Activated CD4-positive, alpha-beta T cell treated with anti-CD3 and anti-CD28 coated beads for 36 hours (primary cell): Measurements from ENCODE around the gene VILL. TPM values are rescaled to one million over a fixed set of nuclear protein-coding genes. Genes with fewer than 3 reads are reported as not detected.

Experiments used
- ATAC-seq: fragments of 200-7000 bp; cut with Tn5 transposase; one replicate; pipeline ENCODE4 v1.10.0; 2021; ENCODE audit warnings: mild to moderate bottlenecking, moderate library complexity
- CTCF ChIA-PET: fragments of 350-600 bp; sonication (Branson Sonifier 250); formaldehyde crosslinking; loops from one replicate; lab custom pipeline; 2021; ENCODE audit warnings: antibody characterized with exemption; lab: Charles Lee
- POLR2A ChIA-PET: fragments of 350-600 bp; sonication (Branson Sonifier 250); formaldehyde crosslinking; loops from one replicate; lab custom pipeline; 2021; ENCODE audit warnings: antibody characterized with exemption, inconsistent platforms; lab: Charles Lee
- DNase-seq: peaks from one replicate; pipeline ENCODE4 v3.0.0-alpha.2; 2020
- H3K27ac Mint-ChIP-seq: one replicate; pipeline ENCODE4 v1.8.0; 2021; ENCODE audit warnings: mixed read lengths
- H3K27me3 Mint-ChIP-seq: one replicate; pipeline ENCODE4 v1.8.0; 2021; ENCODE audit warnings: mixed read lengths
- H3K36me3 Mint-ChIP-seq: one replicate; pipeline ENCODE4 v1.8.0; 2021; ENCODE audit warnings: low read depth, mixed read lengths
- H3K4me1 Mint-ChIP-seq: one replicate; pipeline ENCODE4 v1.8.0; 2021; ENCODE audit warnings: mixed read lengths
- H3K4me3 Mint-ChIP-seq: one replicate; pipeline ENCODE4 v1.8.0; 2021; ENCODE audit warnings: mild to moderate bottlenecking, moderate library complexity, mixed read lengths
- H3K9me3 Mint-ChIP-seq: one replicate; pipeline ENCODE4 v1.8.0; 2021; ENCODE audit warnings: low read depth, mixed read lengths
- intact Hi-C, 2 experiments: fragments of 100-400 bp; cut with DNase I in 1 of 2; cut with micrococcal nuclease in 1 of 2; formaldehyde crosslinking; loops; one replicate each; pipeline versions ENCODE4 v1.14.2 to v1.15.1; 2022 to 2024; cut with DNase I, micrococcal nuclease
- total RNA-seq, 2 experiments: library from RNA; stranded (reverse); gene quantifications; one replicate each; pipeline ENCODE4 v1.2.3, GENCODE V29; 2021

VILL gene
- total RNA-seq, 2 experiments from 2014 or later: 9.2 to 12.1 TPM

- Mint-ChIP-seq H3K4me3 (no peak overlapping the region), H3K36me3 (no peaks in the 10 kb centered on the region), H3K4me1 (peaks cover 2% of the 10 kb centered on the region), H3K9me3 (no peaks in the 10 kb centered on the region), H3K27me3 (no peaks in the 10 kb centered on the region), H3K27ac (no peak overlapping the region)
- peak; percentile 83 for DNase-seq
- ChIA-PET CTCF (interaction anchor here (0.6 to 4.0 kb wide), 33 partner anchors 10 to 678 kb away, joined by 3 to 18 read pairs (median 3); partner anchors contain the start of gene XYLB), POLR2A (no interaction called here)
- intact Hi-C loops: loop anchor here in 1 of 2 experiments (1.0 to 5.0 kb wide), 4 partner anchors 23 to 683 kb away; no protein-coding TSS in a partner anchor
- ATAC-seq: peak; percentile 98
These were observed 16.2 kb upstream of the VILL start for GRCh38 chr3:37974121-37975083.

- H3K27ac Mint-ChIP-seq: no peak overlapping the region
- H3K27me3 Mint-ChIP-seq: no peaks in the 10 kb centered on the region
- POLR2A ChIA-PET: no interaction called here
- H3K9me3 Mint-ChIP-seq: no peaks in the 10 kb centered on the region
- intact Hi-C loops: loop anchor here in 1 of 2 experiments (5.0 kb wide), 1 partner anchor 122 kb away; no protein-coding TSS in a partner anchor
- DNase-seq (no peak), ATAC-seq (no peak)
- no peak overlapping the region for H3K4me3 Mint-ChIP-seq
- peaks cover under 1% of the 10 kb centered on the region for H3K4me1 Mint-ChIP-seq
- no peaks in the 10 kb centered on the region for H3K36me3 Mint-ChIP-seq
- CTCF ChIA-PET: interaction anchor here (1.0 to 2.4 kb wide), 8 partner anchors 12 to 367 kb away, joined by 3 to 16 read pairs (median 4); partner anchors contain the start of gene XYLB
These were observed 10.8 kb upstream of the VILL start for GRCh38 chr3:37979541-37980461.

- intact Hi-C loops: loop anchor here in 1 of 2 experiments (5.0 kb wide), 1 partner anchor 122 kb away; no protein-coding TSS in a partner anchor
- POLR2A ChIA-PET: no interaction called here
- no peaks in the 10 kb centered on the region for H3K36me3 Mint-ChIP-seq
- H3K4me1 Mint-ChIP-seq: no peaks in the 10 kb centered on the region
- ATAC-seq: no peak
- H3K9me3 Mint-ChIP-seq: no peaks in the 10 kb centered on the region
- no peak for DNase-seq
- no peak overlapping the region for H3K27ac Mint-ChIP-seq
- no peak overlapping the region for H3K4me3 Mint-ChIP-seq
- CTCF ChIA-PET: interaction anchor here (1.0 to 2.4 kb wide), 6 partner anchors 13 to 125 kb away, joined by 3 to 16 read pairs (median 4); no protein-coding TSS in a partner anchor
- H3K27me3 Mint-ChIP-seq: no peaks in the 10 kb centered on the region
These were observed 9.9 kb upstream of the VILL start for GRCh38 chr3:37980462-37981347.

GRCh38 chr3:37981348-37981664 is 9.3 kb upstream of the VILL start:
- ATAC-seq: no peak
- DNase-seq: no peak
- ChIA-PET POLR2A (no interaction called here), CTCF (interaction anchor here (1.0 to 2.4 kb wide), 3 partner anchors 14 to 125 kb away, joined by 3 to 9 read pairs (median 5); no protein-coding TSS in a partner anchor)
- Mint-ChIP-seq H3K4me1 (no peaks in the 10 kb centered on the region), H3K9me3 (no peaks in the 10 kb centered on the region), H3K36me3 (no peaks in the 10 kb centered on the region), H3K4me3 (no peak overlapping the region), H3K27me3 (no peaks in the 10 kb centered on the region), H3K27ac (no peak overlapping the region)
- intact Hi-C loops: loop anchor here in 1 of 2 experiments (5.0 kb wide), 1 partner anchor 121 kb away; no protein-coding TSS in a partner anchor

GRCh38 chr3:37982331-37982730 is 8.3 kb upstream of the VILL start:
- Mint-ChIP-seq H3K36me3 (no peaks in the 10 kb centered on the region), H3K27me3 (no peaks in the 10 kb centered on the region), H3K27ac (no peak overlapping the region), H3K4me1 (no peaks in the 10 kb centered on the region), H3K4me3 (no peak overlapping the region), H3K9me3 (no peaks in the 10 kb centered on the region)
- intact Hi-C loops: loop anchor here in 1 of 2 experiments (5.0 kb wide), 1 partner anchor 120 kb away; no protein-coding TSS in a partner anchor
- ChIA-PET POLR2A (no interaction called here), CTCF (interaction anchor here (1.2 kb wide), 1 partner anchor 15 kb away, joined by 5 read pairs; no protein-coding TSS in a partner anchor)
- DNase-seq (no peak), ATAC-seq (no peak)

GRCh38 chr3:37984051-37984450 is 6.5 kb upstream of the VILL start:
- POLR2A ChIA-PET: no interaction called here
- ATAC-seq: no peak
- no peak overlapping the region for H3K27ac Mint-ChIP-seq

GRCh38 chr3:37984596-37984995 is 6.0 kb upstream of the VILL start:
- Mint-ChIP-seq H3K4me1 (peaks cover 3% of the 10 kb centered on the region), H3K27me3 (no peaks in the 10 kb centered on the region), H3K36me3 (no peaks in the 10 kb centered on the region), H3K27ac (no peak overlapping the region), H3K9me3 (no peaks in the 10 kb centered on the region), H3K4me3 (no peak overlapping the region)
- ChIA-PET CTCF (interaction anchor here (1.3 to 3.6 kb wide), 3 partner anchors 8 to 12 kb away, joined by 3 to 16 read pairs (median 3); no protein-coding TSS in a partner anchor), POLR2A (no interaction called here)
- intact Hi-C loops: loop anchor here in 1 of 2 experiments (5.0 kb wide), 1 partner anchor 118 kb away; no protein-coding TSS in a partner anchor
- no peak for ATAC-seq
- no peak for DNase-seq

More at GRCh38 chr3:37984051-37984450, 6.5 kb upstream of the VILL start:
- DNase-seq: no peak
- CTCF ChIA-PET: interaction anchor here (0.9 to 3.6 kb wide), 4 partner anchors 9 to 19 kb away, joined by 3 to 16 read pairs (median 3); no protein-coding TSS in a partner anchor
- H3K36me3 Mint-ChIP-seq: no peaks in the 10 kb centered on the region
- no peaks in the 10 kb centered on the region for H3K9me3 Mint-ChIP-seq
- H3K4me3 Mint-ChIP-seq: no peak overlapping the region
- intact Hi-C loops: loop anchor here in 1 of 2 experiments (5.0 kb wide), 1 partner anchor 118 kb away; no protein-coding TSS in a partner anchor
- H3K27me3 Mint-ChIP-seq: no peaks in the 10 kb centered on the region
- H3K4me1 Mint-ChIP-seq: peaks cover 3% of the 10 kb centered on the region

GRCh38 chr3:37985637-37986320 is 4.8 kb upstream of the VILL start:
- ChIA-PET POLR2A (no interaction called here), CTCF (interaction anchor here (1.0 to 3.6 kb wide), 3 partner anchors 9 to 12 kb away, joined by 3 to 16 read pairs (median 5); no protein-coding TSS in a partner anchor)
- ATAC-seq: no peak
- Mint-ChIP-seq H3K27me3 (no peaks in the 10 kb centered on the region), H3K4me1 (peaks cover 3% of the 10 kb centered on the region), H3K4me3 (no peak overlapping the region), H3K27ac (no peak overlapping the region), H3K9me3 (no peaks in the 10 kb centered on the region), H3K36me3 (no peaks in the 10 kb centered on the region)
- DNase-seq: no peak
- intact Hi-C loops: no loop called here

- ChIA-PET POLR2A (no interaction called here), CTCF (interaction anchor here (1.0 to 3.6 kb wide), 3 partner anchors 10 to 13 kb away, joined by 3 to 16 read pairs (median 5); no protein-coding TSS in a partner anchor)
- DNase-seq: no peak
- Mint-ChIP-seq H3K9me3 (no peaks in the 10 kb centered on the region), H3K27me3 (no peaks in the 10 kb centered on the region), H3K27ac (no peak overlapping the region), H3K4me1 (peaks cover 3% of the 10 kb centered on the region), H3K36me3 (no peaks in the 10 kb centered on the region), H3K4me3 (no peak overlapping the region)
- intact Hi-C loops: no loop called here
- no peak for ATAC-seq
These were observed 3.9 kb upstream of the VILL start for GRCh38 chr3:37986479-37987314.
